ENCODE data around the gene KRTAP10-5. TPM values are rescaled to one million over a fixed set of nuclear protein-coding genes. Genes with fewer than 3 reads are reported as not detected.

Gene KRTAP10-5
- total RNA-seq, 1 experiment from 2014 or later = not detected

GRCh38 chr21:44623575-44623974 is 43.2 kb upstream of the KRTAP10-5 start:
- ChIA-PET CTCF (no interaction called here), POLR2A (no interaction called here)
- no peak for TF ChIP-seq CTCF (IDR thresholded peaks at IDR 0.05; ENCODE audit: insufficient read depth in 1 of 2, low read depth in 1 of 2, low read length in 1 of 2, severe bottlenecking in 1 of 2, unreplicated experiment in 1 of 2)
- Histone ChIP-seq H3K9me3 (peaks cover 24% of the 10 kb centered on the region), H3K4me3 (ENCODE audit: low read depth, low read length) (no peak overlapping the region), H3K27me3 (replicated peaks; ENCODE audit: control insufficient read depth, insufficient read depth, low read length) (no peaks in the 10 kb centered on the region), H3K36me3 (ENCODE audit: control insufficient read depth, insufficient read depth, low read length) (no peaks in the 10 kb centered on the region), H3K4me1 (no peaks in the 10 kb centered on the region)
- H3K27ac Mint-ChIP-seq (ENCODE audit: unreplicated experiment) = no peak overlapping the region
- no peak overlapping the region for H3K4me3 Mint-ChIP-seq (ENCODE audit: unreplicated experiment)
- DNase-seq = no peak
- H3K4me1 Mint-ChIP-seq (ENCODE audit: low read depth, unreplicated experiment) = no peaks in the 10 kb centered on the region
- no TSS peak for BruUV-seq (replicated peaks)
- no peaks in the 10 kb centered on the region for H3K27me3 Mint-ChIP-seq (ENCODE audit: insufficient read depth, unreplicated experiment)
- H3K9me3 Mint-ChIP-seq (ENCODE audit: unreplicated experiment) = peaks cover 54% of the 10 kb centered on the region
- intact Hi-C loops (cut with micrococcal nuclease; ENCODE audit: unreplicated experiment) = no loop called here
- no peaks in the 10 kb centered on the region for H3K36me3 Mint-ChIP-seq (ENCODE audit: insufficient read depth, unreplicated experiment)

- Histone ChIP-seq H3K4me1 (no peaks in the 10 kb centered on the region), H3K27me3 (replicated peaks; ENCODE audit: control insufficient read depth, insufficient read depth, low read length) (no peaks in the 10 kb centered on the region), H3K9me3 (peaks cover 24% of the 10 kb centered on the region), H3K36me3 (ENCODE audit: control insufficient read depth, insufficient read depth, low read length) (no peaks in the 10 kb centered on the region), H3K4me3 (ENCODE audit: low read depth, low read length) (no peak overlapping the region)
- CTCF ChIA-PET = interaction anchor here (0.6 kb wide), 1 partner anchor 18 kb away, joined by 3 read pairs; no protein-coding TSS in a partner anchor
- intact Hi-C loops (cut with micrococcal nuclease; ENCODE audit: unreplicated experiment) = no loop called here
- POLR2A ChIA-PET = no interaction called here
- H3K9me3 Mint-ChIP-seq (ENCODE audit: unreplicated experiment) = peaks cover 53% of the 10 kb centered on the region
- H3K36me3 Mint-ChIP-seq (ENCODE audit: insufficient read depth, unreplicated experiment) = no peaks in the 10 kb centered on the region
- no peak overlapping the region for H3K4me3 Mint-ChIP-seq (ENCODE audit: unreplicated experiment)
- BruUV-seq (replicated peaks) = no TSS peak
- H3K27ac Mint-ChIP-seq (ENCODE audit: unreplicated experiment) = no peak overlapping the region
- no peak for TF ChIP-seq CTCF (IDR thresholded peaks at IDR 0.05; ENCODE audit: insufficient read depth in 1 of 2, low read depth in 1 of 2, low read length in 1 of 2, severe bottlenecking in 1 of 2, unreplicated experiment in 1 of 2)
- no peaks in the 10 kb centered on the region for H3K4me1 Mint-ChIP-seq (ENCODE audit: low read depth, unreplicated experiment)
- peaks cover 6% of the 10 kb centered on the region for H3K27me3 Mint-ChIP-seq (ENCODE audit: insufficient read depth, unreplicated experiment)
- DNase-seq = no peak
These were observed 39.5 kb upstream of the KRTAP10-5 start for GRCh38 chr21:44619886-44620285.

- Histone ChIP-seq H3K4me1 (no peaks in the 10 kb centered on the region), H3K27me3 (replicated peaks; ENCODE audit: control insufficient read depth, insufficient read depth, low read length) (no peaks in the 10 kb centered on the region), H3K9me3 (peaks cover 21% of the 10 kb centered on the region), H3K36me3 (ENCODE audit: control insufficient read depth, insufficient read depth, low read length) (no peaks in the 10 kb centered on the region), H3K4me3 (ENCODE audit: low read depth, low read length) (no peak overlapping the region)
- Mint-ChIP-seq H3K9me3 (ENCODE audit: unreplicated experiment) (peaks cover 43% of the 10 kb centered on the region), H3K27me3 (ENCODE audit: insufficient read depth, unreplicated experiment) (peaks cover 6% of the 10 kb centered on the region), H3K36me3 (ENCODE audit: insufficient read depth, unreplicated experiment) (no peaks in the 10 kb centered on the region), H3K4me1 (ENCODE audit: low read depth, unreplicated experiment) (no peaks in the 10 kb centered on the region), H3K4me3 (ENCODE audit: unreplicated experiment) (no peak overlapping the region), H3K27ac (ENCODE audit: unreplicated experiment) (no peak overlapping the region)
- DNase-seq = no peak
- CTCF ChIA-PET = no interaction called here
- no peak for TF ChIP-seq CTCF (IDR thresholded peaks at IDR 0.05; ENCODE audit: insufficient read depth in 1 of 2, low read depth in 1 of 2, low read length in 1 of 2, severe bottlenecking in 1 of 2, unreplicated experiment in 1 of 2)
- POLR2A ChIA-PET = no interaction called here
- intact Hi-C loops (cut with micrococcal nuclease; ENCODE audit: unreplicated experiment) = no loop called here
- BruUV-seq (replicated peaks) = no TSS peak
These were observed 38.5 kb upstream of the KRTAP10-5 start for GRCh38 chr21:44618909-44619308.

Data from Caco-2 (cell line).